ENCODE results near the gene FDX1.

The FDX1 gene

DNA sequence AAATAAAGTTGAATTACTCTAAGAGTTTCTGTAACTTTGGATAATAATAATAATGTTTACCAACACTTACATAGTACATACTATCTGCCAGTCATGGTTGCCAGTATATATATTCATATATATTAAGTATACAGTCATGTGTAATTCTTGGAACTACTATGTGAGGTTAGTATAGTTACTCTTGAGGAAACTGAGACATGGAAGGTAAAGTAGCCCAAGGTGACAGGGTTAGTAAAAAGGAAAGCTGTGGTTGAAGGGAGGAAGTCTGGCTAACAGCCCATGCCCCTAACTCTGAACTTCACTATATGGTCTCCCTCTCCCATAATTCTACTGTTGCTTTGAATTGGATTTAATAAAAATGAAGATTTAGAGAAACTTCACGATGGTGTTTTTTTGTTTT lies 24.9 kb downstream of the FDX1 start:
- H3K27ac ChIP-seq, result no peak overlapping the region
- no peak overlapping the region for H3K4me3 ChIP-seq

DNA sequence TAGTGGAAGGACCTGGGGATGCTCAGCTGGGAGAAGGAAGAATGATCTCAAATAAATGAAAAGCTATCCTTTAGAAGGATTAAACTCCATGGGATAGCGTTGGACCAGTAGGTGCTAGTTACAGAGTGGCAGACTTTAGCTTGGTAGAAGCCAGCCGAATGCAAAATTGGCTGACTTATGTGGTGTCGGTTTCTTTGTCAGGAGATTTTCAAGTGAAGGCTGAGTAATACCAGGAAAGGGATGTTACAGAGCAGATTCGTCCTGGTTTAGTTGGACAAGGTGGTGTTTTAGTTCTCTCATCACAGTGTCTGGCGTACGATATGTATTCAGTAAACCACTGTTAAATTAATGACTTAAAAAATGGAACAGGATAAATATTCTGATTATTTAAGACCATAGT lies 26.0 kb downstream of the FDX1 start:
- no peak overlapping the region for H3K27ac ChIP-seq
- no peak overlapping the region for H3K4me3 ChIP-seq

DNA sequence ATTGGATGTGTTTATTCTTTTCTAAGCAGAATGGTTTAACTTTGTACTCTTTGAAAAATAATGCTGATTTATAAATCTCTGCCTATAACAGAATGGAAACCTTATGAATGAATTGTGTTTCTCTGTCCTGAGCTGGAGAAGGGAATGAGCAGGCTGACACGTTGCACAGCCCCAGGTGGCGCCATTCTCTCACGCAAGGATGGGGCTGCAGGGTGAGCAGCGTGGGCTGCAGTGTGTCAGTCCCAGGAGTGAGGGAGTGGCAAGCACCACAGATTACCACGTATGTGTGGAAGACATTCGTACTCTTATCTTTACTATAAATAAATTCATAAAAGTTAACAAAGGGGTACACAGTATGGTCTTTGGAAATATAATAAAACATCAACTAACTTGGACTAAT lies 33.4 kb downstream of the FDX1 start:
- Histone ChIP-seq H3K4me3 (no peak overlapping the region), H3K27ac (no peak overlapping the region)

DNA sequence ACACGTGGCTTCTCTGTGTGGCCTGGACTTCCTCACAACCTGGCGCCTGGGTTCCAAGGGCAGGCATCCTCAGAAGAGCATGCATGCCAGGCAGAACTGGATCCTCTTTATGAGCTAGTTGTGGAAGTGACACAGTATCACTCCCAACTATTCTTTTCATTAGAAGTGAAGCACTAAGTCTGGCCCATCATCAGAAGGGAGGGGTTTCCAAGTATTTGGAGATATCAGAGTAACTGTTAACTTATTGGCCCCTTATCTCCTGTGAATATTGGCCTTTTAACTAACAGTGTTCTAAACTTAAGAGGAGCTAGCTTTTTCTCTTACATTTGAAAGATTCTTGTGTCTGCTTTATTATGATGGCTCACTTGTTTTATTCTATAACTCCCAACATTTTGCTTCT lies 35.5 kb downstream of the FDX1 start:
- Histone ChIP-seq H3K27ac (no peak overlapping the region), H3K4me3 (no peak overlapping the region)

DNA sequence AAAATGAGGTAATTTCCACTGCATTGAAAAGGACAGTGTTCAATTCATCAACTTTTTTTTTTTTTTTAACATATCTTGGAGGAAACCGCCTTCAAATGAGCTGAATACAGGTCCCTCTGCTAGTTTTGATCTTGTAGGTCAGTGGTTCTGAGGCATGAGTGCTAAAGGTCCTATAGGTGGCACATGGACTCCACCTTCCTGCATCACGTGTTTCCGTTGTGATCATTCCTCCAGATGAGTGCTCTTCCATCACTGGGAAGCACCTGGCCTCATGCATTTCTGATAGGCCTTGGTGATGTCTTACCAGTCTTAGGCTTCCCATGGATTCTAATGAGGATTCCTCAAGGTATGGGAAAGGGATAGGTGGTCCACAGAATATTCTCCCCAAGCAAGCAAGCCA lies 37.8 kb downstream of the FDX1 start:
- H3K4me3 ChIP-seq, result no peak overlapping the region
- H3K27ac ChIP-seq, result no peak overlapping the region

DNA sequence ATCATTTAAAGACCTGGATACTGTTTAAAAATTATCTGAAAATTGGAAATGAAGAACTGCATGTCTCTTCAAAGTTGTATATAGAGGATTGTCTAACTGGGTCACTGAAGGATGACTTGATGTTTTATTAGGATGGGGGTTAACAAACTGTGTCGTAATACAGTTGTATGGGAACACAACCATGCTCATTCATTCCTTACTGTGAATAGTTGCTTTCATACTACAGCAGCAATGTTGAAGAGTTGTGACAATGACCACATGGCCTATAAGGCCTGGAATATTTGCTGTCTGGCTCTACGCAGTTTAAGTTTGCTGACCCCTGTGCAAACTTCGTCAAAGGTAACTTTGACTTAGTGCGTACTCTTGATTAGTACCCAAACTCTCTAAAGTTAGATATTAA lies 38.4 kb downstream of the FDX1 start:
- Histone ChIP-seq H3K4me3 (no peak overlapping the region), H3K27ac (no peak overlapping the region)

DNA sequence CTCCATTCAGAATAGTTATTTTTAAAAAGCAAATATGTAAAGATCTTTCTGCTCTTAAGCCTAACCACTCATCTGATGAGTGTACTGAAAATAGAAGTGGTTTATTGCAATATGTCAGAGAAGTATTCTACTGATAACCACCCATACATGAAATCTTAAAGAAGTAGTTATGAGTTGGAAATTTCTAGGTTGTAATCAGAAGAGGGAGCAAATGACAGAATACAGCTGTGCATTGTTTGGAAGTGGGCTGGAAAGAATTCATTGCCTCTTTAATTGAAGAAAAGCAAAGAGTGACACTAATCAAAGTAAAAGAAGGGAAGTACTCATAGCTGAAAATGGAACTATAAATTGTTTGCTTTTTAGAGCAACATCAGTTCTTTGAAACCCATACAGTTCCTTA lies 39.4 kb downstream of the FDX1 start:
- H3K4me3 ChIP-seq, result no peak overlapping the region
- H3K27ac ChIP-seq, result no peak overlapping the region

DNA sequence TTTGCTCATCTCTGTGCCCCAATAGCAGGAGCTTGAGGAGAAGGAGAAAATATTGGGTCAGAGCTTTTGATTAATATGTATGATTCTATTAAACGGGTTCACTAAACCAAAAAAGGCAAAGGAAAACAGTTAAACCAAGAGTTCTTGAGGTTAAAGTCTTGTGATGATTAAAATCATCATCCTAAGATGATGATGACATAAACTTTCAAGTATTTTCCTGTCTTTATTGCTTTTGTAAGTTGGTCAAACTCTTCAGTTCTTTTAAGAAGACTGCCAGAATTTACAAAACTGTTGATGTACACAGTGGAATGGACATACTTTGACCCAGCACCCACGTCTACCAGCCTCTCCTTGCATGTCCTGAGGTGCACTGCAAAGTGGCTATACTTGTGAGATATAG lies 41.0 kb downstream of the FDX1 start:
- no peak overlapping the region for H3K4me3 ChIP-seq
- no peak overlapping the region for H3K27ac ChIP-seq

DNA sequence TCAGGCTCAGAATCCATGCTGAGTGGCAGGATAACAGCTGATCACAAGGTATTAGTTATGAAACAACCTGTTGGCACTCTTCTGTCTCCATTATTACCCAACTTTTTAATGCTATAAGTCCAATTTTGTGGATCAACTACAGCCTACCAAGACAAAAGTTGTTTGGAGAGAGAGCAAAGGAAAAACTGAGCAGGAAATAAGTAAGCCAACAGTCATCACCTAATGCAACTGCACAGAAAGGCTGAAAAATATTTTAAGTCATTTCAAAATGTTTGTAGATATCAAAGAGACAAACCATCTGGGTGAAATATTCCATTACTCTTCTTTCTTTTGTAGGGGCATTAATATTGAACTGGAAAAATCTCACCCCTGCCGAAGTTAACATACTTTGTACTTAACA lies 41.6 kb downstream of the FDX1 start:
- Histone ChIP-seq H3K27ac (no peak overlapping the region), H3K4me3 (no peak overlapping the region)

DNA sequence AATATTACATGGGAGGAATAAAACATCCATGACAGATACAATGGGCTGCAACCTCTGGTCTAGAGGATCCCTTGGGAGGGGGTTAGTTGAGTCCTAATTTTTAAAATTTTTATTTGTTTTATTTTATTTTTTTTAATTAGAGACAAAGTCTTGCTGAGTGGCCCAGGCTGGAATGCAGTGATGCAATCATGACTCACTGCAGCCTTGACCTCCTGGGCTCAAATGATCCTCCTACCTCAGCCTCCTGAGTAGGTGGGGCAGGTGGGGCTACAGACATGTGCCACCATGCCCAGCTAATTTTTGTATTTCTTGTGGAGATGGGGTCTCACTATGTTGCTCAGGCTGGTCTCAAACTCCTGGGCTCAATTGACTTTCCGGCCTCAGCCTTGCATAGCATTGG lies 43.1 kb downstream of the FDX1 start:
- H3K4me3 ChIP-seq, result no peak overlapping the region
- no peak overlapping the region for H3K27ac ChIP-seq

DNA sequence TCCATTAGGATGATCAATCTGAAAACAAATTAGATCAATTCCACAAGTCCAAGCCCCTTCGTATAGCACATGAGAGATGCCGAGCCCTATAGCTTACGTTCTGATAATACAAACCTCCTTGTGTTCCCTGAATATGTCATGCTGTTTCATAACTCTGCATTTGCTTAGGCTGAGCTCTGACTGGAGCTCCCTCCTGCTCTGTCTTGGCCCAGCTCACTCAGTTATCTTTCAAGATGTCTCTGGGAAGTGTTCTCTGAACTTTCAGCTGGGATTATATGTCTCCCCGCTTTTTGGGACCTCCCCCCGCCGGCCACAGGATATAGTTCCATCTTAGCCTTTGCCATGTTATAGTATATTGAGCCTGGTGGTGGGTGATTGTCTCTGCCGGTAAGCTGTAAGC lies 44.0 kb downstream of the FDX1 start:
- no peak overlapping the region for H3K4me3 ChIP-seq
- no peak overlapping the region for H3K27ac ChIP-seq

DNA sequence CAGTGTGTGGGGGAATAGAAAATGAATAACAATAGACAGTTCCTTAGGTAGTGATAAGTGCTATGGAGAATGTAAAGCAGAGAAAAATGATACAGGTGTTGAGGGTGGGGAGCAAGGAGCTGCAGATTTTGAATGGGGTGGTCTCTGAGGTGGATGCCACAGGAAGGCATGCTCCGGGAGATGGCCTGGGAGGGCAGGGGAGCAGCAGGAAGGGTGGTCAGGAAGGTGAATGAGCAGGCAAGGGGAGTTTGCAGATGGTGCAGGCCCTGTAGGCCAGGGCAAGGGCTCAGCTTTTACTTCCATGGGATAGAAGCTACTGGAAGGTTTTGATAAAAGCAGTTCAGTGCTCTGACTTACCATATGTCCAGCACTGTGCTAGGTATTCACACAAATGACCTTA lies 44.8 kb downstream of the FDX1 start:
- Histone ChIP-seq H3K4me3 (no peak overlapping the region), H3K27ac (no peak overlapping the region)

DNA sequence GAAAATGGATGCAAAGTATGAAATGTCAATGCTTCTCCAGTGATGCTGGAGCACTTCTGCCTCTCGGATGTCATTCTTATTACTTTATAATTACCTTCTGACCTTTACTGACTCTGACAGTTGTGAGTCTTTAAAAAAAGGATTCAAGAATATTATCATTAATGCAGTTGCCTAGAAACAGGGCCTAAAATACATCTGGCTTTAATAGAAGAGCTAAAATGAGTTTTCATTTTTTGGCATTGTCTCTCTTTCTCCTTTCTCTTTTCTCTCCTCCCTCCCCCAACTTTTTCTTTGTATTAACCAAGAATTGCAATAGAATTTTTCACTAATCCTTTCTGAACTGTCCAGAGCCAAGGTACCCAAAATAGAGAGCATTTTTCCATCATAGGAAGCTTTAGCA lies 45.9 kb downstream of the FDX1 start:
- no peak overlapping the region for H3K27ac ChIP-seq

DNA sequence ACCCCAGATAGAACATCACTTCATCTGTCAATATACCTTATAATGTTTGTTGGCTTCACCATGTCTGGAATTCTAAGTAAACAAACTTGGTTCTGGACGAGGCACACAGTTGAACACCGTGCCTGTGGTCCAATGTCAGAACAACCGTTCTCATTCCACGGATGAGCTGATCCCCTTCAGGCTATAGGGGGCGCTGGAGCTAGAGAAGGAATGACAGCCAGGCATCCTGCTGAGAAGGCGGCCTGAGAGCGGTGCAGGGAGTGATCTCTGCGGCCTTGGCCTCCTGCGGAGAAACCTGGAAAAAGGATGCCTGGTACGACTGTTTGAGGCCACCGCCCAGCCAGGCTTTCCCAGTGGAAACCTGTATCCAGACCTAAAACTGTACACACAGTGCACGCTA lies 48.7 kb downstream of the FDX1 start:
- Histone ChIP-seq H3K4me3 (no peak overlapping the region), H3K27ac (peak overlapping the region in 2 of 21 experiments; percentile 9 to 27)

More for the DNA sequence above, 45.9 kb downstream of the FDX1 start:
- H3K4me3 ChIP-seq, result no peak overlapping the region

DNA sequence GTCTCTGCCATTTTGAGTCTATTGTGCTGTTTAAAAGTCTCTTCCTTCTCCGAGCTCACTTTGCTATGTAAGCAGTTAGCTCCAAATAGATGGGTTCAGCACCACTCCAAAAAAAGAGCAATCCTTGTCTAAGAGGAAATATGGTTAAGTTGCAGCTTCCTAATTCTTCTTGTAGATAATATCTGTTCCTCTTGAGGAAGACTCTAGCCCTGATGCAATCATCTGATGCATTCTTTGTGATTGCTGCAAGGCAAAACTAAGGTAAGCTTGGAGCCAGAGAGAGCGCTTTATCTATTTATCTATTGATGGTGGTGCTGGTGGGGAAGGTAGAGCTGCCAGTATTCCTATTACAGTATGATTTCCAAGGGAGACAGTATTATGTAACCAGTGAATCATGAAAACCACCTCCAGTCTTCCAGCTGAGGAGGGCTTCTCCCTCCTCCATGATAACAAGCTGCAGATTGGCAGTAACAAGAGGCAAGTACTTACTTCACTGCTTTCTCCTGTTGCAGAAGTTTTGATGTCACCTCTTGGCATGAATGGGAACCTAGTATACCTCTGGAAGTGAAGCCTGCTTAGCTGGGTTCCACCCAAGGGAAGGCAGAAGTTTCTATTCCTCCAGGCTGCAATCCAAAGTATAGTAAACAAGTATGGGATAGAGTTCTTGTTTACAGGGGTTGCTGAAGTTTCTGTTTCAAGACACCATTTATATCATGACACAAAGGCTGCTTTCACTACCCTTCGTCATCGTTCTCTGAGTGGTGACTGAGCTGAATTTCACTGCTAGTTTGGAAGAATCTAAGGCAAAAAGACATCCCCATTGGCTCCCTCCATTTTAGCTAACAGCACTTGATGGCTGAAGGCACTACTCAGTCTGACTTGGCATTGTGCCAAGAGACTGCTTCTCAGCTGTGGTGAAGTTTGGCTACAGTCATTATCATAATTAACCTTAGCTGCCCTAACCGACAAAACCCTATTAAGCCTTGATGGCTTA lies 49.7 kb downstream of the FDX1 start:
- peak overlapping the region in 7 of 21 experiments; percentile 7 to 50 (median 33) for H3K27ac ChIP-seq

DNA sequence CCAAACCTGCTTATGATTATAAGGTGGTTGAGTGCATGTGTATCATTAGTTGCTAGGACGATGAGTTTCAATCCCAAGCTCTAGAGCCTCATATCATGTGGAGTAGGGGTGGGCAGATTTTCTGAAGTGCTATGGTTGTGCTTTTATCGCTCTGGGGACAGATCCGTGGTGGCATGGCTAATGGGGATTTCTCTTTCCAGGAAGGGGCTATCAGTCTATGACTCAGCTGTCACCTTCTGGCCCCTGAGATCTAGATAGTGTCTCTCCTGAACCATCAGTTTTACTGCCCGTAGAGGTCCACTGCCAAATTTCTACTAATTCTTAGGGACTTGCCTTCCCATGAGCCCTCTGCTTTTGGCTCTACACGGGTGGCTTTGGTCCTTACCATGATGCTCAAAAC lies 51.8 kb downstream of the FDX1 start:
- H3K4me3 ChIP-seq, result no peak overlapping the region
- H3K27ac ChIP-seq, result no peak overlapping the region

More for the DNA sequence above, 49.7 kb downstream of the FDX1 start:
- no peak overlapping the region for H3K4me3 ChIP-seq

DNA sequence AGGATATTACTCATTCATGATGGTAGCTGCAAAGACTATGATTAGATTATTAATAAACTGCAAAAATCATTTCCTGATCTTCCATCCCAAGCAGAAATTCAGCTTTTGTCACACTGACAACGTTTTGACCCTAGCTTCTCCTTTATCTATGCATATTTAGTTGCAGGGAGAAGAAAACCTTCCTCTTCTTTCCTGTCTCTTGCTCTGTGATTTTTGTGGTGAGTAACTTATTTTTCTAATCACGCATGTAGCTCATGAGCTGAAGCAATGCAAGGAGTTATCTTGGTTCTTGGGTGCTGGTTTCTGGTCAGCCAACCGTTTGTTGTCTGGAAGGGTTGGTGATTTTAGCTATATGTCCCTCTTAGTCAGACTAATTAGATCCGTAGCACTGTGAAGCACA lies 56.4 kb downstream of the FDX1 start:
- Histone ChIP-seq H3K27ac (no peak overlapping the region), H3K4me3 (no peak overlapping the region)

DNA sequence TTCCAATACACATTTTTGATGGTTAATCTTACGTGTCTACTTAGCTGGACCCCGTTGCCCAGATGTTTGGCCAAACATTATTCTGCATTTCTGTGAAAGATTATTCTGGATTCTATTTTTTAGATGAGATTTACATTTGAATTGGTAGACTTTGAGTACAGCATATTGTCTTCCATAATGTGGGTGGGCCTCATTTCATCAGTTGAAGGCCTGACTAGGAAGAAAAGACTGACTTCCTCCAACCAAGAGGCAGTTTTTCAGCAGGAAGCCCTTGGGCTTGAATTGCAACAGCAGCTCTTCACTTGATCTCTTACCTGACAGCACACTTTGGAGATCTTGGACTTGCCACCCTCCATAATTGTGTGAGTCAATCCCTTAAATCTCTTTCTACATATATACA lies 58.7 kb downstream of the FDX1 start:
- H3K4me3 ChIP-seq, result no peak overlapping the region
- H3K27ac ChIP-seq, result no peak overlapping the region

DNA sequence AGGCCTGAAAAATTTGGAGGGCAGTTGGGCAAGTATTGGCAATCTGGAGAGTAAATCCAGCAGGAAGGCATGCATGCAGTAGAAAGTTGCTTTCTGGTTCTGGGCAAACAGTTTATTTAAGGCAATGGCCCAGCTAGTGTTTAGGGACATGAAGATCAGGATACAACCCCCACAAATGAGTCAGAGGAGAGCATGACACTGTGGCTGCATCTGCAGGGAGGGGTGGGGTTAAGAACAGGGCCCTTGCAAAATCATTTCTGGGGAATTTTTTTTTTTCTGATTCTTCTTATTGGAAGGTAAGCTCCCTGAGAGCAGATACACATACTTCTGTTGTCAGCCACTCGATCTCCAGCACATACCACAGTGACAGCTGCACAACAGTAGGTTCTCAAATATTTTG lies 61.1 kb downstream of the FDX1 start:
- Histone ChIP-seq H3K27ac (no peak overlapping the region), H3K4me3 (no peak overlapping the region)

DNA sequence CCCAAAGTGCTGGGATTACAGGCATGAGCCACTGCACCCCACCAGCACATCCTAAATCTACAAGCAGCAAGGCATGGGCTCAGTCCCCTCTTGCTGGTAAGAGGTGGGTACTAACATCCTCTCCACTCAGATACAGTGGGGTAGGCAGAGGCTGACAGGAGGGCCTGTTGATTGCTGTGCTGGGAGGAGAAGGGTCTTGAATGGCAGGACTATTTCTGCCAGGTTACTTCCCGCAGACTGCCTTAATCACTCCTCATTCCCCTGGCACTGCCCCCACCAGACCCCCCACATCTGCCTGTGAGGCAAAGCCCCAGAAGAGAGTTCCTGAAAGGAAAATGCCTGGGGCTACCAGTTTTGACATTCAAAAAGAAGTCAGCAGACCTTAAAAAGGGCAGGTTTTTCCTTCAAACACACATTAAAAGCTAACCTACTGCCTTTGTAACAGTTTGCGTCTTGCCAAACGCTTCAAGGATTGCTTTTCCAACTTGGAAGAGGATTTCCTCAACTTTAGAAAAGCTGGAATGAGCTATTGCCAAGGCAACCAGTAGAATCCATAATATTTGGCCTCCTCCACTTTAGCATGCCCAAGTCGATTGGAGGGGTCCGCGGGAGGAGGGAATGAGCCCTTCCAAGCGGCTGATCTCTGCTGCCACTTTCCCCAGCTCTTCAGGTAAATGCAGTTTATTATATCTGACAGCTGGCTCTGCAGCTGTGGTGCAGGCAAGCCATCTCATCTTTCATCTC lies 62.0 kb downstream of the FDX1 start:
- Histone ChIP-seq H3K4me3 (no peak overlapping the region), H3K27ac (peak overlapping the region in 5 of 21 experiments; percentile 11 to 52 (median 34))

DNA sequence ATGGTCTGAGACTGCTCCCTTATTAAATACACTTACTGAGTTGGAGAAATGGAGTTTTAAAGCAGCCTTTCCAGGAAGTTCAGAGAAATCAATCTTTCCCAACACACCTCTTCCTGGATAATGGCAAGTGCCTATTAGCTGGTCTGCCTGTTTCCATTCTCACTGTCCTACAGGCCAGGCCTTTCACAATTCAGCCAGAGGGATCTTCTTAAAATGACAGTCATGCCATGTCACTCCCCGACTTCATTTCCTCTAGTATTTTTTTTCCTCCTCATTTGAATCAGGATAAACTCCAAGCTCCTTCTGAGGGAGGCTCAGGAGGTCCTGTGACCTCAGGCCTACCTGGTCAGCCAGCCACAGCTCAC lies 62.6 kb downstream of the FDX1 start:
- no peak overlapping the region for H3K27ac ChIP-seq
- no peak overlapping the region for H3K4me3 ChIP-seq

Measured in skin epidermis (tissue), 12 donors.